Common myeloid progenitor, CD34-positive (primary cell): ENCODE results near the gene CUX1. TPM values are rescaled to one million over a fixed set of nuclear protein-coding genes. Genes with fewer than 3 reads are reported as not detected.

ENCODE experiments used
- CTCF ChIA-PET: fragments of 350-600 bp; sonication (Branson Sonifier 250); formaldehyde crosslinking; loops from one replicate; lab custom pipeline; 2021; ENCODE audit warnings: antibody characterized with exemption; lab: Charles Lee
- POLR2A ChIA-PET: fragments of 350-600 bp; sonication (Branson Sonifier 250); formaldehyde crosslinking; loops from one replicate; lab custom pipeline; 2021; ENCODE audit warnings: antibody characterized with exemption; lab: Charles Lee
- DNase-seq, 3 donors: peaks; one replicate each; pipeline versions ENCODE4 v3.0.0 to v3.0.0-alpha.2; 2013
- H3K27ac ChIP-seq, 2 experiments: 1 replicate in 1 of 2; 2 replicates in 1 of 2; pipeline ENCODE4 v1.7.0; 2013; ENCODE audit warnings: inconsistent platforms in 2 of 2, low read length in 2 of 2, mild to moderate bottlenecking in 2 of 2, low read depth in 1 of 2, moderate library complexity in 1 of 2; ENCODE audit not compliant: severe bottlenecking in 2 of 2, insufficient read depth in 1 of 2, poor library complexity in 1 of 2
- H3K27me3 ChIP-seq, 5 experiments: replicated peaks in 2 of 5; 1 replicate in 3 of 5; 2 replicates in 2 of 5; pipeline versions ENCODE4 v1.6.1 to v1.7.0; 2013; ENCODE audit warnings: low read length in 4 of 5, mild to moderate bottlenecking in 2 of 5, moderate library complexity in 2 of 5, inconsistent platforms in 1 of 5; ENCODE audit not compliant: insufficient read depth in 5 of 5, control insufficient read depth in 4 of 5
- H3K36me3 ChIP-seq, 4 experiments: 1 replicate in 2 of 4; 2 replicates in 2 of 4; pipeline versions ENCODE4 v1.6.1 to v1.7.0; 2013; ENCODE audit warnings: low read length in 3 of 4, control low read depth in 1 of 4, mild to moderate bottlenecking in 1 of 4; ENCODE audit not compliant: control insufficient read depth in 4 of 4, insufficient read depth in 4 of 4
- H3K4me1 ChIP-seq, 4 experiments: 1 replicate in 3 of 4; 2 replicates in 1 of 4; pipeline versions ENCODE4 v1.6.1 to v1.7.1; 2013; ENCODE audit warnings: low read length in 3 of 4, mild to moderate bottlenecking in 3 of 4, control low read depth in 1 of 4, inconsistent platforms in 1 of 4, moderate library complexity in 1 of 4; ENCODE audit not compliant: control insufficient read depth in 4 of 4, insufficient read depth in 4 of 4; ENCODE audit errors: control extremely low read depth in 1 of 4
- H3K4me3 ChIP-seq, 7 experiments: 1 replicate in 4 of 7; 2 replicates in 3 of 7; pipeline versions ENCODE4 v1.5.1 to v1.7.0; 2013; ENCODE audit warnings: mild to moderate bottlenecking in 7 of 7, low read length in 6 of 7, moderate library complexity in 6 of 7, inconsistent platforms in 2 of 7, low read depth in 2 of 7, control low read depth in 1 of 7; ENCODE audit not compliant: insufficient read depth in 4 of 7, control insufficient read depth in 1 of 7; ENCODE audit errors: extremely low read depth in 1 of 7
- H3K9me3 ChIP-seq, 5 experiments: 1 replicate in 4 of 5; 2 replicates in 1 of 5; pipeline versions ENCODE4 v1.6.1 to v1.7.1; 2013; ENCODE audit warnings: low read length in 4 of 5, mild to moderate bottlenecking in 2 of 5, inconsistent platforms in 1 of 5, low read depth in 1 of 5, moderate library complexity in 1 of 5; ENCODE audit not compliant: control insufficient read depth in 4 of 5, insufficient read depth in 2 of 5; ENCODE audit errors: control extremely low read depth in 1 of 5
- WGBS: methylation state at CpG from one replicate; pipeline ENCODE4 v1.1.5; 2013; ENCODE audit not compliant: insufficient coverage; 5-methylcytosine and 5-hydroxymethylcytosine counted together
- polyA plus RNA-seq: library from polyadenylated mRNA; unstranded; fragments of 120-200 nt; gene quantifications from one replicate; pipeline ENCODE4 v1.2.1, GENCODE V29; 2013

Gene CUX1, protein sequence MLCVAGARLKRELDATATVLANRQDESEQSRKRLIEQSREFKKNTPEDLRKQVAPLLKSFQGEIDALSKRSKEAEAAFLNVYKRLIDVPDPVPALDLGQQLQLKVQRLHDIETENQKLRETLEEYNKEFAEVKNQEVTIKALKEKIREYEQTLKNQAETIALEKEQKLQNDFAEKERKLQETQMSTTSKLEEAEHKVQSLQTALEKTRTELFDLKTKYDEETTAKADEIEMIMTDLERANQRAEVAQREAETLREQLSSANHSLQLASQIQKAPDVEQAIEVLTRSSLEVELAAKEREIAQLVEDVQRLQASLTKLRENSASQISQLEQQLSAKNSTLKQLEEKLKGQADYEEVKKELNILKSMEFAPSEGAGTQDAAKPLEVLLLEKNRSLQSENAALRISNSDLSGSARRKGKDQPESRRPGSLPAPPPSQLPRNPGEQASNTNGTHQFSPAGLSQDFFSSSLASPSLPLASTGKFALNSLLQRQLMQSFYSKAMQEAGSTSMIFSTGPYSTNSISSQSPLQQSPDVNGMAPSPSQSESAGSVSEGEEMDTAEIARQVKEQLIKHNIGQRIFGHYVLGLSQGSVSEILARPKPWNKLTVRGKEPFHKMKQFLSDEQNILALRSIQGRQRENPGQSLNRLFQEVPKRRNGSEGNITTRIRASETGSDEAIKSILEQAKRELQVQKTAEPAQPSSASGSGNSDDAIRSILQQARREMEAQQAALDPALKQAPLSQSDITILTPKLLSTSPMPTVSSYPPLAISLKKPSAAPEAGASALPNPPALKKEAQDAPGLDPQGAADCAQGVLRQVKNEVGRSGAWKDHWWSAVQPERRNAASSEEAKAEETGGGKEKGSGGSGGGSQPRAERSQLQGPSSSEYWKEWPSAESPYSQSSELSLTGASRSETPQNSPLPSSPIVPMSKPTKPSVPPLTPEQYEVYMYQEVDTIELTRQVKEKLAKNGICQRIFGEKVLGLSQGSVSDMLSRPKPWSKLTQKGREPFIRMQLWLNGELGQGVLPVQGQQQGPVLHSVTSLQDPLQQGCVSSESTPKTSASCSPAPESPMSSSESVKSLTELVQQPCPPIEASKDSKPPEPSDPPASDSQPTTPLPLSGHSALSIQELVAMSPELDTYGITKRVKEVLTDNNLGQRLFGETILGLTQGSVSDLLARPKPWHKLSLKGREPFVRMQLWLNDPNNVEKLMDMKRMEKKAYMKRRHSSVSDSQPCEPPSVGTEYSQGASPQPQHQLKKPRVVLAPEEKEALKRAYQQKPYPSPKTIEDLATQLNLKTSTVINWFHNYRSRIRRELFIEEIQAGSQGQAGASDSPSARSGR (N-terminal part only)
- 81.9 TPM for polyA plus RNA-seq

DNA sequence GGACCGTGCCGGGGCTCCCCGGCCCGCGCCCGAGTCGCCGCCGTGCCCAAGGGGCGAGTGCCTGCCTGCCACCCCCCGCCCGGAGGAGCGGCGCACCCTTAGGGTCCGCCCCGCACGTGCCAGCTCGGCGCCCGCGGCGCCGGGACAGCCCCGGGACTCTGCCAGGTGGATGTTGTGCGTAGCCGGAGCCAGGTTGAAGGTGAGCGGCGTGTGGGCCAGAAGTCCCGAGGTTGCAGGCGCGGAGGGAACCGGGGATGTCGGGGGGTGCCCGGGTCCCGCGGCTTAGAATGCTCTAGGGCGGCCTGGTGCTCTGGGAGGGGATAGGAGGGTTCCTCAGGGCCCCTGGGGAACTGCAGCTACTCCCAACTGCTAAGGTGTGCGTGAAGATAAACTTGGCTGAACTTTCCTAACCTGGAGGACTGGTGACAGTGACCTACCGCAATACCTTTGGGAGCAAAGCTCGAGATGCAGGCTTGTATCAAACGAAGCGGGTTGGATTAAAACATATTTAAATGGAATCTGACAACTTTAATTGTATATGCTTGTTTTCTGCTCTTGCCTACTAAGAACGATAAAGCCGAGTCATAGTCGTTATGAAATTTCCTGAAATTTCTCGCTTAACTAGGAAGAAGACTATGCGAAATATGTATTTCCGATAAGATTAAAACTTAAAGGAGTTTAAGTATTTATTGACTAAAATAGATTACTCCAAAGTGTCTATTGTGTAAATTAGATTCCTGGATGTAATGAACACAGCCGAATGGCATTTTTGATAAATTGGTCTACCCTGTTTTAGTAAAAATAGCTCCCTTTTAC lies at the start of gene CUX1:
CUX1 (plus strand) TSS at position 156 of the 816 bp plus-strand sequence; CDS start at position 170, 14 bp downstream.
- Histone ChIP-seq H3K36me3 (no peaks in the 10 kb centered on the region), H3K9me3 (no peaks in the 10 kb centered on the region), H3K4me3 (peak within 1 kb of the TSS; percentile 68 to 89 (median 83)), H3K27ac (peak within 1 kb of the TSS; percentile 48 to 70), H3K27me3 (no peaks in the 10 kb centered on the region), H3K4me1 (peaks cover 11 to 45% (median 33%) of the 10 kb centered on the region in 4 experiments)
- CTCF ChIA-PET, result interaction anchor here (0.7 to 3.4 kb wide), 8 partner anchors 10 to 419 kb away, joined by 3 to 17 read pairs (median 4); no protein-coding TSS in a partner anchor
- peak; percentile 39 to 66 (median 59) for DNase-seq
- WGBS, result 0% methylated on average over 35 of the region's 49 CpGs
- POLR2A ChIA-PET, result interaction anchor here (0.6 to 1.2 kb wide), 4 partner anchors 39 to 141 kb away, joined by 3 to 7 read pairs (median 3); no protein-coding TSS in a partner anchor

DNA sequence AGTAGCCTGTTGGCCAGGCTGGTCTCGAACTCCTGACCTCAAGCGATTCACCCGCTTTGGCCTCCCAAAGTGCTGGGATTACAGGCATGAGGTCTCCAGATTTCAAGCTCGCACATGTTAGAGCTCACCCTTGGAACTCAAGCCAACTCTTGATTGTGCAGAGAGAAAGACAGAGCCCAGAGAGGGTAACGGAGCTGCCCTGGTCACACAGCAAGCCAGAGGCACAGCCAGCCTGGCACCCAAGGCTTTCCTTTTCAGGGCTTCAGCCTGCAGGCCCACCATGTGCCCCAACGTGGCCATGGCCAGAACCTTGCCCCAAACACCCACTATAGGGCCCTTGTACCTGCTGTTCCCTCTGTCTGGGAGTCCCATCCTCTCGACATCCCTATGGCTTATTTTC lies 49.1 kb upstream of the CUX1 start:
- H3K9me3 ChIP-seq, result no peaks in the 10 kb centered on the region
- no peak overlapping the region for H3K27ac ChIP-seq
- H3K36me3 ChIP-seq, result no peaks in the 10 kb centered on the region
- WGBS, result 97% methylated on average over 7 of the region's 7 CpGs
- H3K27me3 ChIP-seq, result no peaks in the 10 kb centered on the region
- CTCF ChIA-PET, result interaction anchor here (0.9 to 1.3 kb wide), 3 partner anchors 14 to 209 kb away, joined by 3 to 5 read pairs (median 3); no protein-coding TSS in a partner anchor
- POLR2A ChIA-PET, result interaction anchor here (0.6 kb wide), 2 partner anchors 20 to 73 kb away, joined by 3 to 8 read pairs; no protein-coding TSS in a partner anchor
- DNase-seq, result no peak
- H3K4me3 ChIP-seq, result no peak overlapping the region
- H3K4me1 ChIP-seq, result peaks cover 0 to 5% (median 2%) of the 10 kb centered on the region in 4 experiments

DNA sequence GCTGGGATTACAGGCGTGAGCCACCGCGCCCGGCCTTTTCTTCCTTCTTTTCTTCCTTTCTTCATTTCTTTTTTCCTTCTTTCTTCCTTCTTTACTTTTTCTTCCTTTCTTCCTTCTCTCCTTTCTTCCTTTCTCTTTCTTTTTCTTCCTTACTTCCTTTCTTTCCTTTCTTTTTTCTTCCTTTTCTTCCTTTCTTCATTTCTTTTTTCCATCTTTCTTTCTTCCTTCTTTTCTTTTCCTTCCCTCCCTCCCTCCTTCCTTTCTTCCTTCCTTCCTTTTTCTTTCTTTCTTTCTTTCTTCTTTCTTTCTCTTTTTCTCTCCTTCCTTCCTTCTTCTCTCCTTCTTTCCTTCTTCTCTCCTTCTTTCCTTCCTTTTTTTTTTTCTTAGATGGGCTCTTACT lies 47.0 kb upstream of the CUX1 start:
- 100% methylated on average over 4 of the region's 4 CpGs for WGBS

DNA sequence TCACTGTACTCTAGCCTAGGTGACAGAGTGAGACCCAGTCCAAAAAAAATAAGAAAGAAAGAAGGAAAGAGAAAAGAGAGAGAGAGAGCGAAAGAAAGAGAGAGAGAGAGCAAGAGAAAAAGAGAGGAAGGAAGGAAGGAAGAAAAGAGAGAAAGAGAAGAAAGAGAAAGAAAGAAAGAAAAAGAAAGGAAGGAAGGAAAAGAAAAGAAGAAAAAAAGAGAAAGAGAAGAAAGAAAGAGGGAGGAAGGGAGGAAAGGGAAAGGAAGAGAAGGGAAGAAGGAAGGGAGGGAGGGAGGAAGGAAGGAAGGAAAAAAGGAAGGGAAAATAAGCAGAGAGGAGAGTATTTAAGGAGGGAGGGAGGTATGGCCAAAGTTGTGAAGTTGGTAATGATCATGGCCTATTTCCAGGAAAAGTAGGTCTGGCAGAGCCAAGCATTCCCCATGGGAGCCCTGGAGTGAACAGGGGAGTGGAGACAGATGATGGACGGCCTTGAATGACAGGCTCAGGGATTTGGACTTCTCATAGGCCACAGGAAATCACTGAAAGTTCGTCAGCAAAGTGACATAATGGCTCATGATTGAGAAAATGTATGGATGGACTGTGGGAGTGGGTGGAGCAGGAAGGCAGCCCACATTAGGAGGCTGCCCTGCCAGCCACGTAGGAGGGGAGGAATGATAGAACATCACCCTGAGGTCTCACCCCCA lies 44.8 kb upstream of the CUX1 start:
- H3K4me3 ChIP-seq, result no peak overlapping the region
- WGBS, result 87% methylated on average over 3 of the region's 4 CpGs
- H3K4me1 ChIP-seq, result no peaks in the 10 kb centered on the region
- DNase-seq, result no peak
- ChIA-PET CTCF (no interaction called here), POLR2A (no interaction called here)
- no peaks in the 10 kb centered on the region for H3K27me3 ChIP-seq
- H3K9me3 ChIP-seq, result no peaks in the 10 kb centered on the region
- no peak overlapping the region for H3K27ac ChIP-seq
- H3K36me3 ChIP-seq, result no peaks in the 10 kb centered on the region

More for the DNA sequence above, 47.0 kb upstream of the CUX1 start:
- no peaks in the 10 kb centered on the region for H3K4me1 ChIP-seq
- POLR2A ChIA-PET, result no interaction called here
- H3K4me3 ChIP-seq, result no peak overlapping the region
- DNase-seq, result no peak
- CTCF ChIA-PET, result no interaction called here
- no peaks in the 10 kb centered on the region for H3K27me3 ChIP-seq
- H3K36me3 ChIP-seq, result no peaks in the 10 kb centered on the region
- no peaks in the 10 kb centered on the region for H3K9me3 ChIP-seq
- H3K27ac ChIP-seq, result no peak overlapping the region

DNA sequence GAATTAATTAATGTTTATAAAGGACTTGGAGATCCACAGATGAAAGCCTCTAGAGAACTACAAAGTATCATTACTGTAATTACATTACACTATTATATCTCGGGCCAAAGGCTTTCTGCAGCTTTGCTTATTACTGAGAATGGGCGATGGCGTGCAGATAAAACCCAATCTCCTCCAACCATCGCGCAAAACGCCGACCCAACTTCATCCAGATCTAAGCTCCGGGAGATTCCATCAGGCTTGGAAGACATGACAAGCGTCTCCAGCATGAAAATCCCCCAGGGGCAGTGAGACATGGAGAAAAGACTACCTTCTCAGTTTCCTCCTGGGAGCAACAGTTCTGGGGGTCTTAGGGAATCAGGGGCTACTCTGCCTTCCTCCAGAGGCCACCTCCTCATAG lies 42.2 kb upstream of the CUX1 start:
- DNase-seq, result no peak
- H3K27ac ChIP-seq, result no peak overlapping the region
- H3K27me3 ChIP-seq, result no peaks in the 10 kb centered on the region
- H3K36me3 ChIP-seq, result no peaks in the 10 kb centered on the region
- ChIA-PET CTCF (no interaction called here), POLR2A (no interaction called here)
- H3K9me3 ChIP-seq, result no peaks in the 10 kb centered on the region
- H3K4me3 ChIP-seq, result no peak overlapping the region
- H3K4me1 ChIP-seq, result no peaks in the 10 kb centered on the region
- WGBS, result 91% methylated on average over 9 of the region's 9 CpGs
